Kidney (tissue), 14 donors: ENCODE data around the gene P3H2. TPM values are rescaled to one million over a fixed set of nuclear protein-coding genes. Genes with fewer than 3 reads are reported as not detected.

Experiments used
- DNase-seq, 5 donors: peaks; one replicate each; pipeline ENCODE4 v3.0.0-alpha.2; 2013 to 2020
- FAIRE-seq: peaks from 2 replicates; lab custom pipeline; 2012; peaks lifted over from hg19 to GRCh38; lab: Jason Lieb, UNC
- H3K27ac ChIP-seq, 2 donors: one replicate each; pipeline ENCODE4 v1.7.0; 2013; ENCODE audit warnings: low read depth in 2 of 2, low read length in 2 of 2, inconsistent platforms in 1 of 2
- H3K27me3 ChIP-seq: one replicate; pipeline ENCODE4 v1.7.1; 2013; ENCODE audit warnings: low read length, inconsistent platforms; ENCODE audit not compliant: control insufficient read depth, insufficient read depth
- H3K36me3 ChIP-seq, 3 donors: one replicate each; pipeline versions ENCODE4 v1.7.0 to v1.7.1; 2013; ENCODE audit warnings: low read length in 3 of 3, control low read depth in 1 of 3, inconsistent platforms in 1 of 3; ENCODE audit not compliant: insufficient read depth in 3 of 3, control insufficient read depth in 2 of 3
- H3K4me1 ChIP-seq, 3 donors: one replicate each; pipeline versions ENCODE4 v1.7.0 to v1.7.1; 2013; ENCODE audit warnings: low read length in 3 of 3, inconsistent platforms in 1 of 3, low read depth in 1 of 3; ENCODE audit not compliant: control insufficient read depth in 2 of 3, insufficient read depth in 2 of 3
- H3K4me3 ChIP-seq, 3 donors: one replicate each; pipeline versions ENCODE4 v1.7.0 to v1.8.1; 2013; ENCODE audit warnings: low read length in 3 of 3, control low read depth in 1 of 3, inconsistent platforms in 1 of 3
- H3K9ac ChIP-seq, 3 donors: one replicate each; pipeline versions ENCODE4 v1.7.0 to v1.7.1; 2013; ENCODE audit warnings: low read length in 3 of 3, control low read depth in 1 of 3, inconsistent platforms in 1 of 3
- H3K9me3 ChIP-seq, 3 donors: one replicate each; pipeline versions ENCODE4 v1.7.0 to v1.7.1; 2013; ENCODE audit warnings: low read length in 3 of 3, control low read depth in 1 of 3, inconsistent platforms in 1 of 3; ENCODE audit not compliant: control insufficient read depth in 2 of 3, insufficient read depth in 1 of 3
- CTCF ChIP-seq: IDR thresholded peaks from 3 replicates; pipeline ENCODE4 v1.5.1; 2012; ENCODE audit warnings: mild to moderate bottlenecking, moderate library complexity, borderline replicate concordance; ENCODE audit not compliant: insufficient read depth; ENCODE audit errors: extremely low read depth
- intact Hi-C: fragments of 100-400 bp; cut with DNase I; formaldehyde crosslinking; loops from one replicate; pipeline ENCODE4 v1.11.1; 2022
- polyA plus RNA-seq: library from polyadenylated mRNA; stranded (reverse); fragments of 350-450 nt; fragmentation: Illumina TruSeq; extraction: RNeasy Lipid Tissue Mini Kit (QIAGEN cat#74804); gene quantifications from one replicate; pipeline ENCODE4 v1.2.3, GENCODE V29; 2014; ENCODE audit warnings: low read depth, low replicate concordance; ENCODE audit not compliant: insufficient read depth
- total RNA-seq: library from RNA; stranded (reverse); fragmentation: NEBNext Ultra II Directional; extraction: Animal tissue kit (Norgen Biotek cat#: 25700); gene quantifications from one replicate; pipeline ENCODE4 v1.2.1, GENCODE V29; 2021
- donor health status: control.
- donor health status: control.
- donor health status: control.
- donor health status: control.
- donor health status: control.
- donor health status: DM: yes; HTN: yes; CAD: no.
- donor health status: Normal renal cell carcinoma (clear cell type).

Gene P3H2
- total and polyA plus RNA-seq, 2 donors from 2014 or later = 57.2 to 103 TPM

GRCh38 chr3:190053919-190054672 is 66.6 kb downstream of the P3H2 start:
- TF ChIP-seq CTCF = no peak
- Histone ChIP-seq H3K27ac (no peak overlapping the region), H3K9me3 (no peaks in the 10 kb centered on the region), H3K4me1 (peaks cover 10 to 12% (median 10%) of the 10 kb centered on the region in 3 donors), H3K4me3 (no peak overlapping the region), H3K9ac (no peak overlapping the region), H3K36me3 (no peaks in the 10 kb centered on the region), H3K27me3 (no peaks in the 10 kb centered on the region)
- no peak for DNase-seq
- intact Hi-C loops = no loop called here
- FAIRE-seq = no peak

- H3K9me3 ChIP-seq = no peaks in the 10 kb centered on the region
- no peak for FAIRE-seq
- no peaks in the 10 kb centered on the region for H3K27me3 ChIP-seq
- H3K4me1 ChIP-seq = peaks cover 3 to 7% (median 6%) of the 10 kb centered on the region in 3 donors
- peak in 1 of 5 donors; percentile 70 for DNase-seq
- H3K4me3 ChIP-seq = no peak overlapping the region
- intact Hi-C loops = no loop called here
- no peak overlapping the region for H3K27ac ChIP-seq
- no peak overlapping the region for H3K9ac ChIP-seq
- H3K36me3 ChIP-seq = no peaks in the 10 kb centered on the region
- TF ChIP-seq CTCF = no peak
Measured at GRCh38 chr3:190051641-190052040, 69.1 kb downstream of the P3H2 start.

- peak in 1 of 5 donors; percentile 55 for DNase-seq
- Histone ChIP-seq H3K4me1 (peaks cover 5 to 12% (median 9%) of the 10 kb centered on the region in 3 donors), H3K36me3 (no peaks in the 10 kb centered on the region), H3K27me3 (no peaks in the 10 kb centered on the region), H3K9me3 (no peaks in the 10 kb centered on the region), H3K27ac (no peak overlapping the region), H3K9ac (no peak overlapping the region), H3K4me3 (peak overlapping the region; percentile 13 to 30 (median 20))
- FAIRE-seq = no peak
- TF ChIP-seq CTCF = no peak
- intact Hi-C loops = no loop called here
Measured at GRCh38 chr3:190048932-190049441, 71.7 kb downstream of the P3H2 start.
